Right cardiac atrium (tissue), 5 donors: ENCODE results near the gene MRPS5. TPM values are rescaled to one million over a fixed set of nuclear protein-coding genes. Genes with fewer than 3 reads are reported as not detected.

ENCODE experiments used
- ATAC-seq, 2 donors: fragments of 200-7000 bp; cut with Tn5 transposase; one replicate each; pipeline versions ENCODE4 v1.8.0 to v1.9.1; 2020; ENCODE audit warnings: moderate library complexity in 2 of 2, mild to moderate bottlenecking in 1 of 2
- DNase-seq, 3 donors: peaks; one replicate each; pipeline ENCODE4 v3.0.0-alpha.2; 2020
- H3K27ac ChIP-seq: one replicate; pipeline ENCODE4 v1.5.1; 2013; ENCODE audit warnings: mild to moderate bottlenecking, low read length, control low read depth, moderate library complexity
- H3K27me3 ChIP-seq: one replicate; pipeline ENCODE4 v1.6.1; 2013; ENCODE audit not compliant: control insufficient read depth, insufficient read depth
- H3K4me1 ChIP-seq: one replicate; pipeline ENCODE4 v1.6.1; 2013; ENCODE audit warnings: low read length; ENCODE audit not compliant: control insufficient read depth, insufficient read depth
- H3K4me3 ChIP-seq: one replicate; pipeline ENCODE4 v1.5.1; 2013; ENCODE audit warnings: low read length, control low read depth
- H3K9me3 ChIP-seq: one replicate; pipeline ENCODE4 v1.6.1; 2013; ENCODE audit warnings: low read length; ENCODE audit not compliant: control insufficient read depth
- WGBS: extraction: QIAGEN DNeasy Blood & Tissue Kit; methylation state at CpG from one replicate; pipeline ENCODE4 v1.1.7; 2013; 5-methylcytosine and 5-hydroxymethylcytosine counted together
- intact Hi-C, 4 donors: fragments of 100-400 bp; cut with DNase I; formaldehyde crosslinking; loops; one replicate each; pipeline versions ENCODE4 v1.11.0 to v1.14.0; 2022 to 2023
- polyA plus RNA-seq: library from polyadenylated mRNA; stranded (reverse); fragments of 200-250 nt; gene quantifications from one replicate; pipeline ENCODE4 v1.2.3, GENCODE V29; 2013
- total RNA-seq, 4 donors: library from RNA; stranded (reverse); fragmentation: NEBNext Ultra II Directional; extraction: Animal tissue kit (Norgen Biotek cat#: 25700); gene quantifications; one replicate each; pipeline ENCODE4 v1.2.1, GENCODE V29; 2021
- donor health status: healthy with polysubstance abuse.
- donor health status: DM: no; HTN: yes; CAD: no.
- donor health status: DM: no; HTN: no; CAD: no.
- donor health status: DM: no; HTN: yes; CAD: no; lungs with severe emphysema.
- donor health status: DM: yes; HTN: yes; CAD: no.

Gene MRPS5
- total and polyA plus RNA-seq, 5 donors = 50.3 to 76.9 (median 58.6) TPM

GRCh38 chr2:95073856-95074662 lies 47.5 kb downstream of the MRPS5 start:
- intact Hi-C loops = no loop called here
- H3K27ac ChIP-seq = no peak overlapping the region
- ATAC-seq (no peak), DNase-seq (no peak)
- 77% methylated on average over 18 of the region's 18 CpGs for WGBS
- H3K4me3 ChIP-seq = no peak overlapping the region
- H3K9me3 ChIP-seq = no peaks in the 10 kb centered on the region
- no peaks in the 10 kb centered on the region for H3K4me1 ChIP-seq
- H3K27me3 ChIP-seq = no peaks in the 10 kb centered on the region

- Histone ChIP-seq H3K9me3 (no peaks in the 10 kb centered on the region), H3K27ac (no peak overlapping the region), H3K27me3 (no peaks in the 10 kb centered on the region), H3K4me3 (no peak overlapping the region), H3K4me1 (no peaks in the 10 kb centered on the region)
- 77% methylated on average over 4 of the region's 4 CpGs for WGBS
- intact Hi-C loops = no loop called here
- ATAC-seq = no peak
- DNase-seq = no peak
Observed at GRCh38 chr2:95072424-95072823, 49.2 kb downstream of the MRPS5 start.

- ATAC-seq (no peak), DNase-seq (no peak)
- no peaks in the 10 kb centered on the region for H3K27me3 ChIP-seq
Observed at GRCh38 chr2:95071856-95072255, 49.8 kb downstream of the MRPS5 start.

GRCh38 chr2:95069465-95069864 lies 52.1 kb downstream of the MRPS5 start:
- 76% methylated on average over 9 of the region's 9 CpGs for WGBS
- Histone ChIP-seq H3K4me3 (no peak overlapping the region), H3K27me3 (no peaks in the 10 kb centered on the region), H3K27ac (no peak overlapping the region), H3K4me1 (no peaks in the 10 kb centered on the region), H3K9me3 (no peaks in the 10 kb centered on the region)
- intact Hi-C loops = no loop called here
- ATAC-seq (no peak), DNase-seq (no peak)

More at GRCh38 chr2:95071856-95072255, 49.8 kb downstream of the MRPS5 start:
- Histone ChIP-seq H3K4me1 (no peaks in the 10 kb centered on the region), H3K4me3 (no peak overlapping the region), H3K9me3 (no peaks in the 10 kb centered on the region), H3K27ac (no peak overlapping the region)
- 76% methylated on average over 4 of the region's 4 CpGs for WGBS
- intact Hi-C loops = no loop called here

GRCh38 chr2:95068256-95068655 lies 53.4 kb downstream of the MRPS5 start:
- Histone ChIP-seq H3K27me3 (no peaks in the 10 kb centered on the region), H3K4me3 (no peak overlapping the region), H3K4me1 (no peaks in the 10 kb centered on the region), H3K9me3 (no peaks in the 10 kb centered on the region), H3K27ac (no peak overlapping the region)
- intact Hi-C loops = no loop called here
- 72% methylated on average over 2 of the region's 2 CpGs for WGBS
- DNase-seq (no peak), ATAC-seq (no peak)

GRCh38 chr2:95063086-95063958 lies 58.3 kb downstream of the MRPS5 start:
- Histone ChIP-seq H3K4me1 (no peaks in the 10 kb centered on the region), H3K4me3 (no peak overlapping the region), H3K27me3 (no peaks in the 10 kb centered on the region), H3K9me3 (no peaks in the 10 kb centered on the region), H3K27ac (no peak overlapping the region)
- WGBS = 76% methylated on average over 12 of the region's 12 CpGs
- DNase-seq (no peak), ATAC-seq (no peak)
- intact Hi-C loops = no loop called here

- ATAC-seq = no peak
- H3K27me3 ChIP-seq = no peaks in the 10 kb centered on the region
Observed at GRCh38 chr2:95062242-95063085, 59.1 kb downstream of the MRPS5 start.

GRCh38 chr2:95061601-95062183 lies 59.9 kb downstream of the MRPS5 start:
- Histone ChIP-seq H3K4me1 (no peaks in the 10 kb centered on the region), H3K9me3 (no peaks in the 10 kb centered on the region), H3K27ac (no peak overlapping the region), H3K4me3 (no peak overlapping the region), H3K27me3 (no peaks in the 10 kb centered on the region)
- ATAC-seq (no peak), DNase-seq (no peak)
- WGBS = 58% methylated on average over 11 of the region's 11 CpGs
- intact Hi-C loops = no loop called here

More at GRCh38 chr2:95062242-95063085, 59.1 kb downstream of the MRPS5 start:
- WGBS = 66% methylated on average over 11 of the region's 11 CpGs
- H3K9me3 ChIP-seq = no peaks in the 10 kb centered on the region
- no peak overlapping the region for H3K27ac ChIP-seq
- DNase-seq = no peak
- intact Hi-C loops = no loop called here
- H3K4me3 ChIP-seq = no peak overlapping the region
- no peaks in the 10 kb centered on the region for H3K4me1 ChIP-seq

GRCh38 chr2:95061119-95061512 lies 60.5 kb downstream of the MRPS5 start:
- ATAC-seq (no peak), DNase-seq (no peak)
- Histone ChIP-seq H3K9me3 (no peaks in the 10 kb centered on the region), H3K27ac (no peak overlapping the region), H3K4me1 (no peaks in the 10 kb centered on the region), H3K4me3 (no peak overlapping the region), H3K27me3 (no peaks in the 10 kb centered on the region)
- 84% methylated on average over 1 of the region's 1 CpG for whole genome bisulfite sequencing
- intact Hi-C loops = no loop called here

- intact Hi-C loops = no loop called here
- Histone ChIP-seq H3K9me3 (no peaks in the 10 kb centered on the region), H3K4me3 (no peak overlapping the region), H3K27ac (no peak overlapping the region), H3K27me3 (no peaks in the 10 kb centered on the region), H3K4me1 (no peaks in the 10 kb centered on the region)
- ATAC-seq (no peak), DNase-seq (no peak)
- 73% methylated on average over 17 of the region's 17 CpGs for WGBS
Observed at GRCh38 chr2:95060446-95061118, 61.0 kb downstream of the MRPS5 start.
